ENCODE measurements around the gene SCOC.

Gene SCOC

GRCh38 chr4:140331876-140332275 lies 41.6 kb upstream of the SCOC start:
- no peaks in the 10 kb centered on the region for H3K9me3 ChIP-seq (ENCODE audit: insufficient read depth, low read length)
- no peaks in the 10 kb centered on the region for H4K20me1 ChIP-seq (ENCODE audit: insufficient read depth, low read length)
- H3K4me2 ChIP-seq (ENCODE audit: low read length) = no peak overlapping the region
- no peak overlapping the region for H3K27ac ChIP-seq (ENCODE audit: low read length)
- H3K4me3 ChIP-seq (ENCODE audit: low read length) = no peak overlapping the region
- H3K36me3 ChIP-seq (replicated peaks; ENCODE audit: low read depth, low read length) = no peaks in the 10 kb centered on the region
- peaks cover 9% of the 10 kb centered on the region for H3K27me3 ChIP-seq (ENCODE audit: low read depth, low read length)
- H2AFZ ChIP-seq (ENCODE audit: low read depth, low read length) = no peak overlapping the region
- no peak for TF ChIP-seq CTCF (IDR thresholded peaks at IDR 0.05; ENCODE audit: low read depth, low read length)
- no peak for TF ChIP-seq EZH2phosphoT487 (IDR thresholded peaks at IDR 0.05; ENCODE audit: low read depth)
- H3K9ac ChIP-seq (ENCODE audit: low read length) = no peak overlapping the region
- H3K4me1 ChIP-seq (ENCODE audit: low read length) = peaks cover 3% of the 10 kb centered on the region; the same call in 1 of the 2 replicates
- H3K79me2 ChIP-seq (ENCODE audit: low read length) = no peaks in the 10 kb centered on the region

- Histone ChIP-seq H3K9me3 (ENCODE audit: insufficient read depth, low read length) (no peaks in the 10 kb centered on the region), H3K36me3 (replicated peaks; ENCODE audit: low read depth, low read length) (no peaks in the 10 kb centered on the region), H3K4me1 (ENCODE audit: low read length) (peaks cover 3% of the 10 kb centered on the region; the same call in 1 of the 2 replicates), H3K27me3 (ENCODE audit: low read depth, low read length) (peaks cover 5% of the 10 kb centered on the region), H2AFZ (ENCODE audit: low read depth, low read length) (no peak overlapping the region), H3K79me2 (ENCODE audit: low read length) (no peaks in the 10 kb centered on the region), H4K20me1 (ENCODE audit: insufficient read depth, low read length) (no peaks in the 10 kb centered on the region), H3K27ac (ENCODE audit: low read length) (no peak overlapping the region), H3K4me3 (ENCODE audit: low read length) (no peak overlapping the region), H3K9ac (ENCODE audit: low read length) (no peak overlapping the region), H3K4me2 (ENCODE audit: low read length) (no peak overlapping the region)
- no peak for TF ChIP-seq CTCF (IDR thresholded peaks at IDR 0.05; ENCODE audit: low read depth, low read length)
- no peak for TF ChIP-seq EZH2phosphoT487 (IDR thresholded peaks at IDR 0.05; ENCODE audit: low read depth)
Observed at GRCh38 chr4:140332734-140333133, 40.7 kb upstream of the SCOC start.

- H3K4me3 ChIP-seq (ENCODE audit: low read length) = no peak overlapping the region
- no peak for TF ChIP-seq CTCF (IDR thresholded peaks at IDR 0.05; ENCODE audit: low read depth, low read length)
- TF ChIP-seq EZH2phosphoT487 (IDR thresholded peaks at IDR 0.05; ENCODE audit: low read depth) = no peak
- no peaks in the 10 kb centered on the region for H3K36me3 ChIP-seq (replicated peaks; ENCODE audit: low read depth, low read length)
- peaks cover 3% of the 10 kb centered on the region; the same call in 1 of the 2 replicates for H3K4me1 ChIP-seq (ENCODE audit: low read length)
- no peak overlapping the region for H2AFZ ChIP-seq (ENCODE audit: low read depth, low read length)
- H3K4me2 ChIP-seq (ENCODE audit: low read length) = no peak overlapping the region
- H3K79me2 ChIP-seq (ENCODE audit: low read length) = no peaks in the 10 kb centered on the region
- H3K9ac ChIP-seq (ENCODE audit: low read length) = no peak overlapping the region
- H3K9me3 ChIP-seq (ENCODE audit: insufficient read depth, low read length) = no peaks in the 10 kb centered on the region
- no peak overlapping the region for H3K27ac ChIP-seq (ENCODE audit: low read length)
- no peaks in the 10 kb centered on the region for H4K20me1 ChIP-seq (ENCODE audit: insufficient read depth, low read length)
- H3K27me3 ChIP-seq (ENCODE audit: low read depth, low read length) = no peaks in the 10 kb centered on the region
Observed at GRCh38 chr4:140333523-140333922, 39.9 kb upstream of the SCOC start.

- Histone ChIP-seq H3K4me2 (ENCODE audit: low read length) (no peak overlapping the region), H3K79me2 (ENCODE audit: low read length) (no peaks in the 10 kb centered on the region), H4K20me1 (ENCODE audit: insufficient read depth, low read length) (no peaks in the 10 kb centered on the region), H3K36me3 (replicated peaks; ENCODE audit: low read depth, low read length) (no peaks in the 10 kb centered on the region), H3K4me1 (ENCODE audit: low read length) (peaks cover 3% of the 10 kb centered on the region; the same call in 1 of the 2 replicates), H3K4me3 (ENCODE audit: low read length) (no peak overlapping the region), H3K27ac (ENCODE audit: low read length) (no peak overlapping the region), H2AFZ (ENCODE audit: low read depth, low read length) (no peak overlapping the region), H3K9ac (ENCODE audit: low read length) (no peak overlapping the region), H3K9me3 (ENCODE audit: insufficient read depth, low read length) (no peaks in the 10 kb centered on the region), H3K27me3 (ENCODE audit: low read depth, low read length) (no peaks in the 10 kb centered on the region)
- TF ChIP-seq EZH2phosphoT487 (IDR thresholded peaks at IDR 0.05; ENCODE audit: low read depth) (no peak), CTCF (IDR thresholded peaks at IDR 0.05; ENCODE audit: low read depth, low read length) (no peak)
Observed at GRCh38 chr4:140335076-140335475, 38.4 kb upstream of the SCOC start.

All from OCI-LY3 (cell line).